GM10248 (cell line): ENCODE results near the gene FARS2.

Source experiments
- CTCF ChIA-PET: fragments of 300-600 bp; sonication (Branson Sonifier 250); formaldehyde crosslinking; extraction: SDS; loops from one replicate; lab custom pipeline; 2021; ENCODE audit warnings: antibody characterized with exemption; lab: Yijun Ruan, JAX
- POLR2A ChIA-PET: fragments of 350-650 bp; sonication (Branson Sonifier 250); formaldehyde crosslinking; extraction: SDS; loops from one replicate; lab custom pipeline; 2020; ENCODE audit warnings: antibody characterized with exemption; lab: Yijun Ruan, JAX
- DNase-seq: peaks from one replicate; pipeline ENCODE4 v3.0.0; 2012; ENCODE audit errors: extremely low spot score
- TF ChIP-seq, protein P1 (sequence below): IDR thresholded peaks from 2 replicates; pipeline ENCODE4 v1.5.1; 2012; ENCODE audit warnings: mild to moderate bottlenecking, low read depth; ENCODE audit errors: extremely low read depth, missing control alignments, control extremely low read depth

The FARS2 gene

DNA sequence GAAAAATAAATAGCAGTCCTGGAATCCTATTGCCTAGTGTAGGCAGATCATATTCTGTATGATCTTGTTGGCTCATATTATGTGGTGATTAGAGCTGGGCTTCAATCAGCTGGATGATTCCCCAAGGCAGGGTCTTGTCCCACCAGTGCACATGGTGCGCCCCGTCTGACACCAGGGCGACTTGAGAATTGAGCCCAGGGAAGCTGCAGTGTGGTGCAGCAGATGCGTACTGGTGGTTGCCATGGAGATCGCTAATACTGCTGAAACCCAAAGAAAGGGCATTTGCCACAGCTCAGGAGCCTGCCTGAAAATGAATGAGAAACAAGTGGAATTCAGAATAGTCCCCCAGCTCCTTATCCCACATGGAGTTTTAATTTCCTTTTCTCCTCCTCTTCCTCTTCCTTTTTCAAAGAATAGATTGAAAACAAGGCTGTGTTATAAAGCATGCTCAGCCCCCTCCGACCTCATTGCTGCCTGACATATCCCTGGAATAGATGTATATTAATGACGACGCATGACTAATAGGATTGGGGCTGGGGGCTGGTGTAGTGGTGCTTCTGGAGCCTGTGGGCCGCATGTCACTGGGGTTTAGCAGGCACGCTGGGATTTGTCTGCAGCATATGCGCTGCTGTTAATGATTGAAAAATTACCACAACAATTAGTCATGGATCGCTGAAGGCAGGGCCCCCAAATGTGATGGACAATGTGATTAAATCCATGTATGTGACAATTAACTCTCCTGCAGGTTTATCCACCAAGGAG lies 210.5 kb downstream of the FARS2 start:
- CTCF ChIA-PET, result interaction anchor here (0.6 to 5.7 kb wide), 26 partner anchors 9 to 1076 kb away, joined by 3 to 69 read pairs (median 4); no protein-coding TSS in a partner anchor
- DNase-seq, result no peak
- POLR2A ChIA-PET, result no interaction called here
- TF ChIP-seq, protein P1, sequence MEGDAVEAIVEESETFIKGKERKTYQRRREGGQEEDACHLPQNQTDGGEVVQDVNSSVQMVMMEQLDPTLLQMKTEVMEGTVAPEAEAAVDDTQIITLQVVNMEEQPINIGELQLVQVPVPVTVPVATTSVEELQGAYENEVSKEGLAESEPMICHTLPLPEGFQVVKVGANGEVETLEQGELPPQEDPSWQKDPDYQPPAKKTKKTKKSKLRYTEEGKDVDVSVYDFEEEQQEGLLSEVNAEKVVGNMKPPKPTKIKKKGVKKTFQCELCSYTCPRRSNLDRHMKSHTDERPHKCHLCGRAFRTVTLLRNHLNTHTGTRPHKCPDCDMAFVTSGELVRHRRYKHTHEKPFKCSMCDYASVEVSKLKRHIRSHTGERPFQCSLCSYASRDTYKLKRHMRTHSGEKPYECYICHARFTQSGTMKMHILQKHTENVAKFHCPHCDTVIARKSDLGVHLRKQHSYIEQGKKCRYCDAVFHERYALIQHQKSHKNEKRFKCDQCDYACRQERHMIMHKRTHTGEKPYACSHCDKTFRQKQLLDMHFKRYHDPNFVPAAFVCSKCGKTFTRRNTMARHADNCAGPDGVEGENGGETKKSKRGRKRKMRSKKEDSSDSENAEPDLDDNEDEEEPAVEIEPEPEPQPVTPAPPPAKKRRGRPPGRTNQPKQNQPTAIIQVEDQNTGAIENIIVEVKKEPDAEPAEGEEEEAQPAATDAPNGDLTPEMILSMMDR, result no peak

DNA sequence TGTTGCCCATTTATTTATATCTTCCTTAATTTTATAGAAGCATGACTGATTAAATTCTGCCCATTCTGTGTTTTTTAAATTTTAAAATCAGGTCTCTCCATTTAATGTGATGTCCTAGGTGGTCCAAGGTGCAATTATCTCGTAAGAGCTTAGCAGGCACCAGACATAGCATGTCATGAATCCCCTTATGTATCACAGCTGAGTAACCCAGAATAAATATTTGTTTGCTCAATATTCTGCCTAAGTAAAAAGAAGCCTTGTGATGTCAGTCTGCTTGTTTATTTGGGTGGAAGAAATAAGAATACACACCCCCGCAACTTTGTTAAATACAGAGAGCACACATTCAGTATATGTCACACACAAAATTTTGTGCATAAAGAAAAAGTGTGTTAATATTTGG lies 211.3 kb downstream of the FARS2 start:
- TF ChIP-seq, protein P1, result no peak
- CTCF ChIA-PET, result interaction anchor here (1.3 to 5.7 kb wide), 3 partner anchors 12 to 328 kb away, joined by 3 to 69 read pairs (median 9); no protein-coding TSS in a partner anchor
- DNase-seq, result no peak
- POLR2A ChIA-PET, result no interaction called here

DNA sequence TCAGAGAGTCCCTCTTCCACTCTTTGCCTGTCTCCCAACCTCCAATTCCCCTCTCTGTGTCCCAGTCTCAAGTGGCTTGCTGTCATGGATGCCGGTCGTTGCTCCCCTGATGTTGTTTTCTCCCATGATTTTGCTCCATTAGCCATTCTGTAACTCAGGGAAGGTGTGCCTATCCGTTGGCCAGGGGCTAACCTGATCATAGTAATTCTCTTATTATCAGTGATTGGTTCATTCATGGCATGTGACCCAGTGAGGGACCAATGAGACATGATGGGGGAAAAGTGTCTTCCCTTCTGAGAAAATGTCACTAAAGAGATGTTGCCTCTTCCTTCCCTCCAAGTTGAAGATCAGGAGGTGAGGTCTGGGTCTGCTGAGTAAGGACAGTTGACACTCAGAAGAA lies 214.5 kb downstream of the FARS2 start:
- TF ChIP-seq, protein P1, result no peak
- POLR2A ChIA-PET, result no interaction called here
- DNase-seq, result no peak
- CTCF ChIA-PET, result interaction anchor here (1.6 kb wide), 1 partner anchor 11 kb away, joined by 4 read pairs; no protein-coding TSS in a partner anchor

DNA sequence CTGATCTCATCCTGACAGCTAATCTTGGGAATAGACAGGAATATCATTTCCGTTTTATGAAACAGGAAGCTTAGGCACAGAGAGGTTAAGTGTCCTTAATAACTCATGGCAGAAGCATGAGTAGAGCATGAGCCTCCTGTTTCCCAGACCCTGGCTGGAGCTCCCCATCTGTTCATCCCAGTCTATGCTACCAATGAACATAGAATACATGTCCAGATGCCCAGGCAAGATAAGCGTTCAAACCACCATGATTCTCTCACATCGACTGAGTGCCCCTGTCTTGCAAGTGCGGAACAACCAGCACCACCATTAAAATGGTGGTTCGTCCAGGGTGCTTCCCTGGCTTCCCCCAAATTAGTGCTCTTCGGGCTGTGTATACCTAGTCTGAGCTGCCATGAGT lies 217.1 kb downstream of the FARS2 start:
- no peak for DNase-seq
- ChIA-PET CTCF (no interaction called here), POLR2A (no interaction called here)
- TF ChIP-seq, protein P1, result no peak

DNA sequence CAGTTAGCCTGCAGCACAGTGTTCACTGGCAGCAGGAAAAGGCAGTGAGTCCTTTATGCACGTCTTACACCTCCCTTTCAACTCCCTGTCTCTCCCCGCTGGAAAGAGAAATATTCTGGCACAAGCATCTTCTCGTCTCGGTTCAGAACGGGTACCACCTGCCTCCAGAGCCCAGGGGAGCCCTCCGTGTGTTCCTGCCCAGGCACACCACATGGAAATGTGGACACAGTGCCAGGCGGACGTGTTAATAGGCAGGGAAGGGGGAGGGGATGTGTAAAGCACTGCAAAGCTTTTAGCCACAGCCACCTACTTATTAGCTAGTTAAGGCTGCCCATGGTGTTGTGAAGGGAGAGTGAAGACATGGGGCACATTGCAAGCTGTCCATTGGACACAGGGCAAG lies 219.7 kb downstream of the FARS2 start:
- POLR2A ChIA-PET, result no interaction called here
- DNase-seq, result no peak
- CTCF ChIA-PET, result interaction anchor here (0.9 to 9.0 kb wide), 3 partner anchors 9 to 12 kb away, joined by 3 to 69 read pairs (median 4); no protein-coding TSS in a partner anchor
- TF ChIP-seq, protein P1, result no peak

DNA sequence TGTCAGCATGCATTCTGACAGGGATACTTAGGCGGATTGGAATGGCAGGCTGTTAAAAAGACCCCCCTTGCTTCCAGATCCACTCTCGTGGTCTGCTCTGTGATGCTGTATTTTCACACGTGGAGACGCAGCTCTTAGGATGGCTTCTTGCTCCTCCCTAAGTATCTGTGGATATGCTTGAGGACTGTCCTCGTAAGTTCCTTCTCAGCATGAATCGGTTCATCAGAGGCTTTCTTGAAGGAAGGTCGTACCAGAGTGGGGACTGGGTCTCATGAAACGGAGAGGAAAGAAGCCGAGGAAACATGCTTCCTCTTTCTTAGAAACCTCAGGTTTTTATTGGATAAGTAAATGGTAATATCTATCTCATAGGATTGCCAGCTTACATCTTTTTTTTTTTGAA lies 220.4 kb downstream of the FARS2 start:
- POLR2A ChIA-PET, result no interaction called here
- TF ChIP-seq, protein P1, result no peak
- CTCF ChIA-PET, result interaction anchor here (0.9 to 9.0 kb wide), 4 partner anchors 9 to 14 kb away, joined by 3 to 69 read pairs (median 4); no protein-coding TSS in a partner anchor
- no peak for DNase-seq
